SKM-1 treated with dmso at 0.1 percent for 144 hours (cell line): ENCODE measurements around the gene MTUS2.
"Not testable (repeated sequence)": the region's sequence is repeated elsewhere in the genome, so short reads cannot be mapped to it uniquely, and the experiment has no call there.

Experiments used
- DNase-seq: peaks from one replicate; lab custom pipeline; 2025; ENCODE audit not compliant: unreplicated experiment; lab: John Stamatoyannopoulos, UW

The MTUS2 gene

DNA sequence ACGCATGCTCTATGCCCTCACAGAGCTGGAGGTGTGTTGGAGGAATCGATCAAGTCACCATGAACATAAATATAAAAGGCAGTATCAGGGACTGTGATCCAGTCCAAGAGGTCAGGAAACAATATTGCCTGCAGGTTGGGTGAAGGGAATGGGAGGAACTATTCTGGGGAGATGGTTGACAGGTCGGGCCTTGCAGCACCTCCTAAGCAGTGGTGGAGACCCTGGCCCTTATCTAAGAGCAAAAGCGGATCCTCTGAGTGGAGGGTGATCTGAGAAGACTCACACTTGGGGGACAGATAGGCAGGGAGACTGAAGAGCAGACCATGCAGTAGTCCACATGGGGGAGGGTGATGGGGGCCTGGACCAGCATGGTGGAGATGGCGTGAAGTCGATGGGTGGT is 561.9 kb downstream of the MTUS2 start:
- no peak for DNase-seq

- DNase-seq = no peak
These were observed 563.3 kb downstream of the MTUS2 start for GRCh38 chr13:29383476-29383875.

- no peak for DNase-seq
These were observed 564.3 kb downstream of the MTUS2 start for GRCh38 chr13:29384466-29384865.

DNA sequence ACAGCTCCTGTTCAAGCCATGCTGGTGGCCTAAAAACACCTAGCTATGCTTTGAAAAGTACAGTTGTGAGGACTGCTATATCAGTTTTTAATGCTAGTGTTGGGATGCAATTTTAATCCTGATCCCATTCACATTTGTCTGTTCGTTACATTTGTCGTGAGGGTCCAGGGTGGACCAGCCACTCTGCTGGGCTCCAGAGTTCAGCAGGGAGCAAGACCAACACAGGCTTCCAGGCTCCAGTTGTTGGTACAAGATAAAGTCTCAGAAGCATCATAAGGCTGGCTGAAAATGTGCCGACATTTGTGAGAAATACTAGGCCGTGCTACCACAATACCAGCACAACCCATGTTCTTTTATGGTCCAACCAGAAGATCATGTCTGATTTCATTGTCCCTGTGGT is 564.7 kb downstream of the MTUS2 start:
- DNase-seq = no peak

DNA sequence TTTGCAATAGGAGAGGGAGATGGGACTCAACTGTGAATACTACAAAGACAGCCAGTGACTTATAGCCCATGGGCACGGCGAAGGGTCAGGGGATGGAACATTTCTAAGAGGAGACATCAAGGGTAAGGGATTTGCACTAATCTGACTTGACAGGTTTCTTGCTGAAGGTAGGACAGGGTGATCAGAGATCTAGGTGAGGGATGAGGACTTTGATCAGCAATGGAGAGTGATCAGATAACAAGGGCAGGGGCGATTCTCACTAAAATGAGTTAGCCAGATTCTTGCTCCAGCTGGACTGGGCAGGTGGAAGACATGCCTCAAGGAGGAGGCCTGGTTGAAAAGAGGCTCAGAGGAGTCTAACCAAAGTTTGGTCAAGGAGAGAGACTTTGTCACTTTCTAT is 566.1 kb downstream of the MTUS2 start:
- no peak for DNase-seq

DNA sequence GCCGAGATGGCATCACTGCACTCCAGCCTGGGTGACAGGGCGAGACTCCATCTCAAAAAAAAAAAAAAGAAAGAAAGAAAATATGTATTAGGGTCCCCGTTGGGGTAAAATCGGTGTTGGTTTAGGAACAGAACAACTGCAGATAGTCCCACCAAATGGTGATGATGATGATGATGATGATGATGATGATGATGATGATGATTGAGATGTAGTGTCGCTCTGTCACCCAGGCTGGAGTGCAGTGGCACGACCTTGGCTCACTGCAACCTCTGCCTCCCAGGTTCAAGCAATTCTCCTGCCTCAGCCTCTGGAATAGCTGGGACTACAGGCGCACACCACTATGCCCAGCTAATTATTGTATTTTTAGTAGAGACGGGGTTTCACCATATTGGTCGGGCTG is 570.5 kb downstream of the MTUS2 start:
- DNase-seq = not testable (repeated sequence)

- DNase-seq = no peak
These were observed 576.3 kb downstream of the MTUS2 start for GRCh38 chr13:29396446-29396845.

DNA sequence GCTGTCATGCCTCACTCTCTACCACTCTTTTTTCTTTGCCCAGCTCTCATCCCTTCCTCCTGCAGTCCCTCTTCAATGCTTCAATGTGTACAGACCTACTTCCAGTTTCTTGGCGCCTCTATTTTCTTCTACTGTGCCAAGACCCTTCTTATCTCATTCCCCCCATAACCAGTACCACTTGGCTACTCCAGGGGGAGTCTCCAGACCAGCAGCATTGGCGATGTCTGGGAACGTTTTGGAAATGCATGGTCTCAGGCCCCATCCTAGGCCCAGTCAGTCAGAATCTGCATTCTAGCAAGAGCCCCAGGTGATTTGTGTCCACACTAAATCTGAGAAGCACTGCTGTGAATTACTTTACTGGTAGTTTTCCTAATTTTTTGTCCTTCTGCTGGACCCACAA is 577.1 kb downstream of the MTUS2 start:
- no peak for DNase-seq

DNA sequence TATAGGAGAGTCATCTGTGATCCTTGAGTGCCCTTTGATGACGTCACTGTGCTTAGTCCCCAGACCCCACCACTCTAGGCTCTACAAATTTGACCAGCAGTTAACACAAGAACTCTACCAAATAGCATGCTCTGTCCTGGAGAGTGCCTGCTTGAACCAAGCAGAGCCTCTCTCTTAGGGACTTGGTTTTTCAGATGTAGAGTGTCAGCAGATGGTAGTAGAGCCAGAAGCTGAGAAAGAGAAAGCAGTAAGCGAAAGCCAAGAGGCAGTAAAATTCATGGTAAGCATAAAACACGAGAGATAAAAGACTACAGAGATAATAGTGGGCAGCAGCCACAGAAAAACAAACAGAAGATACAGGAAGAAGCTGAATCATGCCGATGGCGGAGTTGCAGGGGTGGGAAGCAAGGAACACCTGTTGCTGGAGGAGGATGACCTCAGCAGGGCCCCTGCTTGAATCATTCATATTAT is 582.1 kb downstream of the MTUS2 start:
- no peak for DNase-seq

DNA sequence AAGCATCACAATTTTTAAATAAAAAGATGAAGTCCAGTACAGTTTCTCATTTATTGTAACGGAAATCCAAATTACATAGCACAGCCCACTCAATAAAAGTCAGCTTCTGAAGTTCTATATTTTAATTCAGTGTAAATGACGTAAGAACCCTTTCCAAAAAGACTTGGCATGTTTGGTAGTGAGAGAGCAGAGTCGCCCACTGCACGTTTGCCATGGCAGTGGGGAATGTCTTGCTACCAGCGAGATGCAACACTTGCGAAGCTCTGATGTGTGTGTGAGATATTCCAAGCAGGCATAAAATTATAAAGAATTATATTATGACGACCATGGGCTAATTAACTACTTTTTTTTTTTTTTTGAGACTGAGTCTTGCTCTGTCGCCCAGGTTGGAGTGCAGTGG is 585.3 kb downstream of the MTUS2 start:
- DNase-seq = no peak

DNA sequence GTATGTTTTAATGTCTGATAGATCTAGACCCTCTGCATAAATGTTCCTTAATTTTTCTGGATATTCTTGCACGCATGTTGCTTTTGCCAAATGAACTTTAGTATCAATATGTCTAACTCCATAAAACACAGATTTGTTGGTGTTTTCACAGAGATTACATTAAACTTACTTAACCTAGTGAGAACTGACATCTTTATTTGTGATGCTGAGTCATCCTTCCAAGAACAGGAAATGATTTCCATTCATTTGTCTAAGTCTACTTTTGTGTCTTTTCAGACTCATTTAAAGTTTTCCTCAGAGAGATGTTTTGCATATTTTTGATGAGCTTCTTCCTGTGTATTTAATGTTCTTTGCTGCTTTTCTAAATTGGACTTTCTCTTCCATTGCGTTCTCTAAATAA is 591.3 kb downstream of the MTUS2 start:
- no peak for DNase-seq

- DNase-seq = no peak
These were observed 597.9 kb downstream of the MTUS2 start for GRCh38 chr13:29418026-29418425.

DNA sequence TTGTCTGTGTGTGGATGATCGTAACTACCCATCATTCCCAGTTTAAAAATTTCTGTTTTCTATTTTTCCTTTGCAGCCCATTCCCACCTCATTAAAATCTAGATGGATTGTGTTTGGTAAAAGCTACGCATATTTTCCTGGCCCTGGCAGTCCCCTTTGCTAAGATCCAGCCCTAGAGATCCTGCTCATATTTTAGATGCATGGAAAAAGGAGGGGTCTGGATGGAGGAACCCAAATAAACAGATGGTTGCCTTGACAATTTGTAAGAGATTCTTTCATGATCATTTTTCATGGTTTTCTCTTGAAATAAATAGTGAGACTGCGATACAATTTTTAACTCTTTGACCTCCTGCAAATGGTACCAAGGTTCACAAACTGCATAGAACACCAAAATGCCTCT is 601.0 kb downstream of the MTUS2 start:
- no peak for DNase-seq

DNA sequence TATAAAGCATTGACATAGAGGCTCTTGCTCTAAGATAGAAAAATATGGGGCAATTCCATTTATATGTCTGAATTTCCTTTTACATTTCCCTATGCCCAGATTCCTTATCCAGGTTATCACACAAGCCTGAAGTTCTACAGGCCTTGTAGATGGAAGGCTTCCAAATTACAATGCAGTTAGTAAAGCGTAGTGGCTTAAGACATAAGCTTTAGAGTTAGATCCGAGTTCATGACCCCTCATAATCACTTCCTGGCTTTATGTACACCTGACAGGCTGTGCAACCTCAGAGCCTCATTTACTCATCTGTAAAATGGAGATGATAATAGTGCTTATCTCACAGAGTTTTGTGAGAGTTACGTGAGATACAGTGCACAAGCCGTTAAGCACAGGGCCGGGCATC is 601.9 kb downstream of the MTUS2 start:
- no peak for DNase-seq

- no peak for DNase-seq
These were observed 602.9 kb downstream of the MTUS2 start for GRCh38 chr13:29423050-29423449.

DNA sequence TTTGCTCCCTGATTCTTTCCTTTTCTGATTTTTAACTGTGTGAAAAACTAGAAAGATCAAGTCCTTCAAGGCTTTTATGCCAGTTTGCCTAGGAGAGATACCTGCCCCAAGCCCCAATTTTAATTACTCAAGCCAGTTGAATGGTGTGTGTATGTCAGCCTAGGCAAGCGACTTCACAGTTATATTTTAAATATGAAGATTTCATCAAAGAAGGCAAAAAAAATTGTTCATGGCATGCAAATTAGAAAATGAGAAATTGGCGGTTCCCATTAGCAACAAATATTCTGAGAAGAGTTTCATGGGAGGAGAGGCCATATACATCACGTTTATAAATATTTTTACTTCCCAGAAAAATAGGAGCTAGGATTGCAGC is 607.8 kb downstream of the MTUS2 start:
- no peak for DNase-seq

- DNase-seq = no peak
These were observed 608.4 kb downstream of the MTUS2 start for GRCh38 chr13:29428310-29429181.

DNA sequence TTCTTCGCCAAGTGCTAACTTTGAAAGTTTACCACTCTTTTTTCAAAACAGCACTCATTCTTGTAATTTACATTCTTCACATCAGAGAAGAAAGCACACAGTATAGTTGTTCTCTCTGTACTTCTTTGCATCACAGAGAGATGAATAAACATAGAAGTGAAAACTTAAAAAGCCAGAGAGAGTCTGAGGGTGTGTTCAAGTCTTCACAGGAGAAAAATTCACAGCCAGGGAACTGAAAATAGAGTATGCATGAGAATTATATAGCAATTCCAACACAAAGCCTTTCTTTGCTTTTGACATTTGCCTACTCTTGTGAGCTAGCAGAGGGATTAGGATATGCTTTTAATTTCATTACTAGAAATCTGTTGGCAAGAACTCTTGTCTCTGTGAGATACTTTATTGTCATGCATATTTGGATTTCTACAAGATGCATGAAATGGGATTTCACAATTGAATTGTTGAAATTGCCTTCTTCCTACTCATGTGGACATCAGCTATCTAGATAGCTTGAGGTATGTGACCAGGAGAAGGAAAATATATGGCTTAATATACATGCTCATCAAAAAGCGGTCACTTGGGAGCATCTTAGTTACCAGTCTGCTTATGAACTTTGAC is 609.3 kb downstream of the MTUS2 start:
- no peak for DNase-seq

GRCh38 chr13:29434217-29434945 is 614.2 kb downstream of the MTUS2 start:
- DNase-seq = no peak

DNA sequence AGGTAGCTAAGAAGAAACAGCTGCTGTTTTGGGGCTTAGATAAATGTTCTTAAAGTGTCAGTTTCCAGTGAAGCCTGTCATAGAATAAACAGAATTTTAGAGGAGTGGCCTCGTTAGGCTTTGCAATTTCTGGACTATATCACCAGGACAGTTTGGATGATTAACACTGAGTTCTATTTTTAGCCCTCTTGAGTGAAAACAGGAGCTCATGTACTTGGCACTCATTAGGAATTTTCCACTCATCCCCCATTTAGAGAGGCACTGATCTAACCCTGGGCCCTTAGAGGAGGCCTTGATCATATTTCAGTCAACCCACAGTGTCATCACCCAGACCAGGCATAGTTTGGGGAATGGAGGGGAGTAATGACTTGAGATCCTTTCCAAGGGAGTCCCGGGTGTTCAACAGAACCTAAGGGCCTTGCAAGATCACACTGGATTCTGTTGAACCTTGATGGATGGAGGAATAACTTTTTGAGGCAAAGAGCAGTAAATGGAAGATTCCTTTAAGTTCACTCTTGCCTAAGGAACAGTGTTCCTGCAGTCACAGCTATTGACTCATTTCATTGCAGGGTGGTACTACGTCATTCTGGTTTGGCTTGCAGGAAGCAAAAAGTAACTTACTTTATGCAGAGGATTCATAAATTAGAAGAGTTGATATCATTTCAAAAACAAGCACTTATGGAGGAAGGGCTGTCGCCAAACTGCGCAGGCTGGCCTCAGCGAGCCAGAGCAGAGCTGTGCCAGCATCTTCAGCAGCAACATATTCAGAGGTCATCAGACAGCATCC is 615.2 kb downstream of the MTUS2 start:
- no peak for DNase-seq

DNA sequence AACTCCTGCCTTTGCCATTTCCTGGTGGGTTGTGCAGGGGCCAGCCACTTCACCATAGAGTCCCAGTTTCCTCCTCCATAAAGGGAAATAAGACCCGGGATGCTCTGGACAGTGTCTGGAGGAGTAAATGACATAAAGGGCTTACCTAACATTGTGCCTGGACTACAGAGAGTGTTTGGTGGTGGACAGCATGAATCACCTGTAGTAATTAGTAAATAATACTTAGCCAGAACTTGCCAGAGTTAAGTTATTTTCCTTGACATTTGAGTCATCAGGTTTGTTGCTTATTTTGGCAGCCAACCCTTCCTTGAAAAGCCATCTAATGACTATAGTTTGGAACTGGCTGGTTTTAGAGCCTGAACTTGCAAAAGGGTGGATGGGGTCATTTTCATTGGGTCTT is 616.2 kb downstream of the MTUS2 start:
- DNase-seq = no peak
